COLO668 (cell line): ENCODE results near the gene DHX57.
A peak's percentile ranks its signal among the peaks of the same experiment; 100 is the strongest.

ENCODE experiments used
- DNase-seq: peaks from one replicate; lab custom pipeline; 2025; ENCODE audit not compliant: unreplicated experiment; lab: John Stamatoyannopoulos, UW

Gene DHX57

DNA sequence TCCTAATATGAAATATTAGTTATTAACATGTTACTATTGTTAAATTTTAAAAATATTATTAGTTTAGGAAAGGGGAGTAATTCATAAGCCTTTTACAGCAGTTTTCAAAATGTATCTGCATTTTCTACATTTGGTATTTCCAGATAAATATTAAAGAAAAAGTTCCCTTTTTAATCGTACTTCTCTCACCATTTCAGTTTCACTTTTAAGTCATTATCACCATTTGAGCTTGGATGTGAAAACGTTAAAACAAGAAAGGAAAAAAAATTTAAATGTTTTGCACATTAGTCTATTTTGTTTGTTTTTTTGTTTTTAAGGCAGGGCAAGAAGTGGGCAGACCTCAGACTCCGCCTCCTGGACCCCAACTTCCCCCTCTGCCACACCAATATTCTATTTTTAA is 121.2 kb downstream of the DHX57 start:
- no peak for DNase-seq

DNA sequence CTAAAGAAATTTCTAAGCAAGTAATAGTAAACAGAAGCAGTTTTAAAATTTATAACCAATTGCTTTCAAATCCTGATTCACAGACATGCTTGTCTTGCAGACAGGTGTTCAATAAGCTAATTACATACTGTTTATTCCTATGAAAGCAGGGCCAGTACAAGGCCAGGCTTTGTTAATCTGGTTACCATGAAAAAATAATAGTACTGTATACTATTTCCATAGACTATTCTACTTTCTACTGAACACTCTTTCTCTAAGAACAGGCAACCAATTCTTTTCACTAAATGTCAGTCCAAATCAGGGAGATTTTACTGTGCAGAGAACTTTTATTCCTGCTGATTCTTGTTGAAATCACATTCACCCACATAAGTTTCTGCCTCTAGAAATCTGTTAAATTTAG is 121.7 kb downstream of the DHX57 start:
- DNase-seq = no peak

DNA sequence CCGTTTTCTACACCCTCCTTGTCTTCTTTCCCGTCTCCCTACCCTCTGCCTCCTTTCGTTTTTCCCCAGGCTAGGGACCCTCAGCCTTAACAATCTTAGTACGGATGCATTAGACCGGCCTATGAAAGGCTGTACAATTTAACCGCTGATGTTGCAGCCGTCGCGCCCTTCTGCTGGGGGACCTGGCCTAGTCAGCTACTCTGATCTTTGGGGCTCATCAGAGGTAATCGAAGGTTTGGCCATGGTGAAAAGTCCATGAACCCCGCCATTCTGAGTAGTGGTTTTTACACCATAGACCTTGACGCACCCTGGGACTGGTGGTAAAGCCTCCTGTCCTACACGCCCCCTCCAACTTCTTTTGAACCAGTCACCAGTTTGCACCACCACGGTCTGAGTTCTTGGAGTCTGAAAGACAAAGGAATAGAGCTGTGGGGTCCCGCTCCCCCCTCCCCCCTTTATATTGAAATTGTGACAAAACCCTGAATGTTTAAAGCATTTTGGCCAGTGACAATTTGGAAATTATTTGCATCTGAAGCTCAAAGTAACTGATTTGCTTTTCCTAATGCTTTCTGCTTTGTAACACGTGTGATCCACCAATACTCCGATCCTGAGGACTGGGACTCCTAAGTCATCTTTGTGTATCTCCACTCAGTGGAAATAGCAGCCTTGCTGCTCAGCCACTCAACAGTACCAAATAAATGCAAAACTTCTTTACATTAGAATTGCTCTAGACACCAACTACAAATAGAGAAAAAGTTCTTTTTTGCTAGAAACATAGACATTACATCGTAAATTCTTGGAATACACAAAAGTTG is 123.9 kb downstream of the DHX57 start:
- no peak for DNase-seq

DNA sequence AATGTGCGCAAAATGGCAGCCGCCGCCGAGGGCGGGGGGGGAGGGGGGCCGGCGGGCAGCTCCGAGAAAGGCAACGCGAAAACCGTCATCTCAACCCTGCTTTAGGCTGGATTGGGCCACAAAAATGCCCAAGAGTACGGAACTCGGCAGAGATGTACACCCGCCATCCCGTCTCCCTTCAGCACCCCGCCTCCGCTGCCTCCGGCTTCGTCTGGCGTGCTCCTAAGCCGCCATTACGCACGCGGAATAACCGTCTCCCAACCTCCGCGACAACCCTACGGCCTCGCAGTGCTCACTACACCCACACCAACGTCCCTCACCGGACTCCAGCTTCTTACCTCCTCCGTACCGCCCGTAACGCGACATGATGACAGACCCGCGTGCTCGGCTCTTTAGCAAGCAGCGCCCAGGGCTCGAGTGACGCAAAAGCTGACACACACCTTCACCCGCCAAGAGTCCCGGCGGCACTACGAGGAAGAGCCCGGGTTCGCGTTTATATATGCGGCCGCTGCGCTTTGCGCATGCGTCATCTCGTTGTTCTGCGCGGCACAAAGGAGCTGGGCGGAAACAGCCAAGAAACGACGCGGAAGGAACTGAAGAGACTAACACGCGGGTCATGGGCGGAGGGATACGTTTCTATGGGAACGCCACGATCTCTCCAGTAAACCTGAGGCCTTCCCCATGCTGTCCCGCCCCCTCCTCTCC is 124.7 kb downstream of the DHX57 start, which contains the start of gene SRSF7:
TSS of gene SRSF7 (minus strand) at position 471 of the 705 bp plus-strand sequence. CDS start at position 366, 105 bp downstream.
- peak; percentile 96 for DNase-seq

DNA sequence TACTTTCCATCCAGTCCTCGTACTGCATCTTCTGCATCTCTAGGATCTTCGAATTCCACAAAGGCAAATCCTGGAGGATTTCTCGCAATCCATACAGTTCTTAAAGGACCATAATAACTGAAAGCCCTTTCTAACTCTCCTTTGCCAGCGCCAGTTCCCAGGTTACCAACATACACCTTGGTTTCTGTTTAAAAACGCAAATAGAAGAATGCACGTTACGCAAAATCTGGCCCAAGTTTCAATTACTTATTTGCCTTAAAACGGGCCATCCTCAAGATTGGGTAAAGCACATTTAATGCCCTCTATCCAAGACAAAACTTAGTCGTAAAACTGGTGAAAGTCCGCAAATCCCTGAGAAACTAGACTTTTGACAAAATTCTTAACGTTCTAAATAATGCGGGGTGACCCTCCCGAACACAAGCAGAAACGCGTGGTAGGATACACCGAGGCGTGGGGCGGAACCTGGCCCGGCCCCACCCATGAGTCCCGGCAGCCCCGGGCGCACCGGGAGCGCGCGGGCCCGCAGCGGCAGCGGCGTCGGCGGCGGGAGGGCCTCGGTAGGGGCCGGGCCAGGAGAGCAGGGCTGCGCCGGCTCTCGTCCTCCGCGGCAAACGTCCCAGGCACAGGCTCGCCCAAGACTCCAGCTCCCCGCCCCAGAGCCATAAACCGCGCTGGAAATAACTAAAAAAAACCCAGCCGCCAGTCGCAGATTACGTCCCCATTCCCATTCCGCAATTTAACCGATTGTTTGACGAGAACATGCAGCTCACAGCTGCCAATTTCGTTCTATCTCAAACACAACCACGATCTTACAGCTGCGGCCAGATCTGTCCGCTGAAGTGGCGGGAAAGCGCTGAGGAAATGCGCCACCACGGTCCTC is 125.5 kb downstream of the DHX57 start:
- DNase-seq = peak; percentile 73

DNA sequence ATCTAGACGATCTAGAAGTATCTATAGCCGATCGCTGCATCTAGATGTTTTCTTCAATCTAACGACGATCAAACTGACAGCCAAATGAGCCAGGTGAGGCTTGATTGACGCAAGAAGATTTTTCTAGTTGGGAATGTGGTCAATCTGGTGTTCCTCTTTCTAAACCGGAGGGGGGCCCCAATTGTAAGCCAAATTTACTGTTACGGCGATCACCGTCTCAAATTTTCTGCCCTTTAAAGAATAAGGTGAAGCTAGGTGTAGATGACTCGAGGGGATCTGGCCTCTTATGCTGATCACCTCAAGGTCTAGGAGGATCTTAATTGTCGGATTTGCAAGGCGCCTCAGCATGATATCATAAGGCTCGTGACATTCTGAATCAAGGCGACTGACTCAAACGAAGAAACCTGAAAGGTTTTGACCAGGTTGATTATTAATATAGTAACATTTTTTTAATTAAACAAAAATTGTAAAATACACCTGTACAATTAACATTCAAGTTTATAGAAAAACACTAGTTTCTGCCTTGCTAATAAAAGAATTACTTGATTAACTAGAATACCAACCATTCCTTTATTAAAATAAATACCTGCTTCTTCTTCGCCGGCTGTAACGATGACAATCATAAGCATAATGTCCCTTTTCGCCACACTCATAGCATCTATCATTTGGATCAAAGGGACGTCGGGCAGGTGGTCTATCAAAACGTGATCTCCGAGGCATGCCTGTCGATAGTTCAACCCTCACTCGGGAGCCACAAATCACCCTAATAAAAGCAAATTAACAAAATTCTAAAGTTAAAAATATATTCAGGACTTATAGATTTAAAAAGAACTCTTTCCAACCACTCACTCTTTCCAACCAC is 126.6 kb downstream of the DHX57 start:
- no peak for DNase-seq

DNA sequence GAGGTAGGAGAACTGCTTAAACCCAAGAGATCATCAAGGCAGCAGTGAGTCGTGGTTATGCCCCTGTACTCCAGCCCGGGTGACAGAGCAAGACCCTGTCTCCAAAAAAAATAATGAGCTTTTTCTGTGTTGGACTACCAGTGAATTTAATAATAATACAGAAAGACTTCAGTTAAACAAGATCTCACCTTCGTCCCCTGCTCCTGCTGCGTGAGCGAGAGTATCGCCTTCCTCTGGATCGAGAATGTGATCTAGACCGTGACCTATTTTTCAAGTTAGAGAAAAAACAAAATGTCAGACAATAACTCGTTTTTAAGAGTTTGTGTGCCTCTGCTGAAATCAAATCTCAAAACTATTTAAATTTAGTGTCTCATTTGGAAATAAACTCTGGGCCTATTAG is 127.3 kb downstream of the DHX57 start:
- no peak for DNase-seq

DNA sequence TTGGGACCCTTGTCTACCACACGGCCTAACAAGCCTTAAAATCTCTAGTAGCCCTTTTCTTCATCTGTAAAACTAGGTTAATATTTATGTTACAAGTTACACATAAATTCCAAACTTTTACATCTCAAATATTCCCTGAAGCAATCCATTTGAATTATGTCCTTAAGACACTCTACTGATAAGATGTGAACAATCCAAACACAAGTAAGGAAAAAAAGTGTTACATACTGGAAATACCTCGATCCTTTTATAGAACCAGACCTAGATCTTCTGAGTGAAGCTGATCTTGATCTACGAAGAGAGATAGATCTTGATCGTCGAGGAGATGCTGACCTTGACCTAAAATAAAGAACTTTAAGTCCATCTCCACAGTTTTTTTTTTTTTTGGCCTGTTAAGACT is 127.9 kb downstream of the DHX57 start:
- no peak for DNase-seq
